GM08714 (cell line): Measurements from ENCODE around the gene RBFA.

ENCODE experiments used
- H3K4me3 ChIP-seq: fragments of 200-500 bp; sonication (Bioruptor generic); 2 replicates; pipeline ENCODE4 v1.5.1; 2014; ENCODE audit warnings: mild to moderate bottlenecking, low read length, inconsistent platforms
- ZNF274 ChIP-seq: IDR thresholded peaks from 2 replicates; pipeline ENCODE4 v1.6.1; 2012; ENCODE audit warnings: mild to moderate bottlenecking, low read depth, low read length

Gene RBFA

DNA sequence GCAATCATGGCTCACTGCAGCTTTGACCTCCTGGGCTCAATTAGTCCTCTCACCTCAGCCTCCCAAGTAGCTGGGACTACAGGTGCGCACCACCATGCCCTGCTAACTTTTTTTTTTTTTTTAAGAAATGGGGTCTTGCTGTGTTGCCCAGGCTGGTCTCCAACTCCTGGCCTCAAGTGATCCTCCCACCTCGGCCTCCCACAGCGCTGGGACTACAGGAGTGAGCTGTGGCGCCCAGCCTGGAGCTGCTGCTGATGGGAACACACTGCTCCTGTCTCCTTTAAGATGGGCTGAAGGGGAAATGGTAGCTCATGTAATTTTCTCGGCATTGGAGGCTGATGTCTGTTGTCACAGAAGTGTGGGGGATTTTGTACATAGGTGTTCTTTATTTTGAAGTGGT is 39.9 kb downstream of the RBFA start:
- H3K4me3 ChIP-seq, result no peak overlapping the region
- TF ChIP-seq ZNF274, result no peak

DNA sequence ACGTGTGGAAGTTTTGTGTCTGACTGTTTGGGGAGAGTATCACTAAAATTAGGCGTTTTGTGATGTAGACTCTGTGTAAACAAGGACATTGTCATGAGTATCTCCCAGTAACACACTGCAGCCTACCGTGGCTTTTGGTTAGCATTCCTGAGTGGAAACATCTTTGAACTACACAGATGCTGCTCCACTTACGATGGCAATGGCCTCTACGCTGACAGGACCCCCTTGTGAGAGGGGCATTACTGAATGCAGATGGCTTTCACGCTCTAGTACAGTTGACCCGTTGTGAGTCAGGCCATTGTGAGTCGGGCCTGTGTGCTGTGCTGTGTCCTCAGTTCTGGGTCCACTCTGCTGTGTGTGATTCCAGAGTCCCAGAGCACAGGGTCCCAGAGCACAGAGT is 40.5 kb downstream of the RBFA start:
- TF ChIP-seq ZNF274, result no peak
- H3K4me3 ChIP-seq, result no peak overlapping the region

DNA sequence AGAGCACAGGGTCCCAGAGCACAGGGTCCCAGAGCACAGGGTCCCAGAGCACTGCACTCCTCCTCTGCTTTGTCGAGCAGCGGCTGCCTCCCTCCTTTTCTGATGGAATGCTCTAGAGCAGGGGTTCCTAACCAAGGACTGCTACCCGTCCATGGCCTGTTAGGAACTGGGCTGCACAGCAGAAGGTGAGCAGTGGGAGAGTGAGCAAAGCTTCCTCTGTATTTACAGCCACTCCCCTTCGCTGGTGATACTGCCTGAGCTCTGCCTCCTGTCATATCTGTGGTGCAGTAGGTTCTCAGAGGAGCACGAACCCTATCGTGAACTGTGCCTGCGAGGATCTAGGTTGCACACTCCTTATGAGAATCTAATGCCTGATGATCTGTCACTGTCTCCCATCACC is 41.7 kb downstream of the RBFA start:
- TF ChIP-seq ZNF274, result no peak
- H3K4me3 ChIP-seq, result no peak overlapping the region

DNA sequence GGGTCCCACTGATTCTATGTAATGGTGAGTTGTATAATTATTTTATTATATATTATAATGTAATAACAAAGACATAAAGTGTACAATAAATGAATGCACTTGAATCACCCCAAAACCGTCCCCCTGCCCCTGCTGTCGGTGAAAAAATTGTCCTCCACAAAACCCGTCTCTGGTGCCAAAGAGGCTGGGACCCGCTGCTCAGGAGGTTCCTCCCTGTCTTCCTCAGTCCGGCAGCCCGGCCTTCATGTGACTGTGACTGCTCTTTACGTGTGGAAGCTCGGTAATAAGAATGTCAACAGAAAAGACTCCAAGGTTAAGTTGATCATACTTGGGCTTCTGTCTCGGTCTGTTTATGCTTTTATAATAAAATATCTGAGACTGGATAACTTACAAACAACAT is 42.1 kb downstream of the RBFA start:
- TF ChIP-seq ZNF274, result no peak

DNA sequence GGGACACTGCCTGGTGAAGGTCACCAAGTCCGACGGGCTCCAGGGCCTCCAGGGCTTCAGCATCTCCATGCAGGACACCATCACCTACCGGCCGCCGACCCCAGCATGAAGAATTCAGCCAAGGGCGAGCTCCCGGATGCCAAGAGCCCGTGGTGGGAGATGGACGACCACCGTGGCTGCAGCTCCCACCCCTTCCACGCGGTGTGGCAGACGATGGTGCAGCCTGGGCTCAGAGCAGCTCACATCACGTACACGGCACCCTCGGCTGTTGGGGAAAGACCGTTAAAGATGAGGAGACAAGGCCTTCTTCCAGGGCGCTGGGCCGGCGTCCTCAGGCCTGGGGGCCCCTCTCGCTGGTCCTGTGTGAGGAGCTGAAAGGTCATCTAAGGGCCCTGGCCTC is 43.6 kb downstream of the RBFA start:
- no peak for TF ChIP-seq ZNF274
- H3K4me3 ChIP-seq, result no peak overlapping the region

More for the DNA sequence above, 42.1 kb downstream of the RBFA start:
- H3K4me3 ChIP-seq, result no peak overlapping the region
